SHP77 treated with DMSO at 0.1 percent for 48 hours (cell line): Measurements from ENCODE around the gene RNLS.
"Not testable (repeated sequence)": the region's sequence is repeated elsewhere in the genome, so short reads cannot be mapped to it uniquely, and the experiment has no call there.

Experiments used
- DNase-seq: peaks from one replicate; lab custom pipeline; 2025; lab: John Stamatoyannopoulos, UW

The RNLS gene

DNA sequence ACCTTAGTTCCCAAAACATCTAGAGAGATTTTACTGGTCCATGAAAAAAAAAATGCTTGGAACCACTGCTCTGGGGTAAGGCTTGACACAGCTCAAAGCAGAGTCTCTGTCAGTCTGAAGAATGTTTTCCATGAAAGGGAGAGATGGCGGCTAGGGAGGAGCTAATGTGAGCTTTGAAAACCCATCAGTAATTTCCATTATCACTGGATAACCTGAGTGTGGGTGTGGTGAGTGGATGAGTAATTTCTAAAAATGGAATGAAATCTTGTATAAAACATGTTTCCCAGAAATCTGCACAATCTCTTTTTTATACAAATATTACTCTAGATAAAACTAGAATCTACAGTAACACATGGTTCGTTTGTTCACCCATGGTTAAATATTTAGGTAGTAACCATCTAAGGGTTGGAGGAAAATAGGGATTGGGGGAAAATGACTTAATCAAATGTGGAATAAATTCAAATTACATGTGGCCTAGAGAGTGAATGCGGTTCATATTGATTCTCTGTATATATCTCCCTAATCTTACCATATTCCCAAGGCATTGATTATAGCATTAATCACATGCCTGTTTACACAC, 289.4 kb downstream of the RNLS start:
- no peak for DNase-seq

- no peak for DNase-seq
These were observed 290.0 kb downstream of the RNLS start for GRCh38 chr10:88293073-88293472.

DNA sequence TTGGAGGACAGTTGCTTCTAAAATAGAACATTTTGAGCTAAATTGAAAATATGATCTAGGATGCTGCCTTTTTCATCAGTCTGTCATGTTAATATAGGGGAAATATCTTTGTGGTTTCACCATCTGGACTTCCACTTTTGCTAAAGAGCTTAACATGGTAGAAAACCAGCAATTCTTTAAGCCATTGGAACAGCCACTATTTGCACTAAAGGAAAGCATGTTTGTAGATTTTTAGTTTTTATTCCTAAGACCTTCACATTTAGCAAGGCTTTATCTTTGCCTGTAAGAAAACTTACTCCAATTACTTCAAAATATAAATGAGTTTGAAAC, 291.0 kb downstream of the RNLS start:
- DNase-seq: no peak

GRCh38 chr10:88291289-88292184, 291.6 kb downstream of the RNLS start:
- no peak for DNase-seq

DNA sequence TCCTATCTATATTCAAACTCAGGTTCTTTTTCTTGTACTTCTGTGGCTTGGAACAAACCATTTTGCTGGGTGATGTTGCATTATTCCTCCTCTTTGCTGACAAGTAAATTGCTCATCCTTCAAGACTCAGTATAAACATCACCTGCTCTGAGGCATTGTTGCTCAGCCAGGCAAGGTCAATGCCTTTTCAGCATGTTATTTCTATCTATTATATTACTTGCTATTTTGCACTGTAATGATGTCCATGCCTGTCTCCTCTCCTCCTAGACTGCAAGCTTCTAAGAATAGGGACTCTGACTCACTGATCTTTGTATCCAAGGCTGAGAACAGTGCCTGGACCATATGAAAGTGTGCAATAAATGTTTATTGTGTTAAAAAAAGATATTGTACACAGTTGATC, 293.8 kb downstream of the RNLS start:
- DNase-seq: no peak

DNA sequence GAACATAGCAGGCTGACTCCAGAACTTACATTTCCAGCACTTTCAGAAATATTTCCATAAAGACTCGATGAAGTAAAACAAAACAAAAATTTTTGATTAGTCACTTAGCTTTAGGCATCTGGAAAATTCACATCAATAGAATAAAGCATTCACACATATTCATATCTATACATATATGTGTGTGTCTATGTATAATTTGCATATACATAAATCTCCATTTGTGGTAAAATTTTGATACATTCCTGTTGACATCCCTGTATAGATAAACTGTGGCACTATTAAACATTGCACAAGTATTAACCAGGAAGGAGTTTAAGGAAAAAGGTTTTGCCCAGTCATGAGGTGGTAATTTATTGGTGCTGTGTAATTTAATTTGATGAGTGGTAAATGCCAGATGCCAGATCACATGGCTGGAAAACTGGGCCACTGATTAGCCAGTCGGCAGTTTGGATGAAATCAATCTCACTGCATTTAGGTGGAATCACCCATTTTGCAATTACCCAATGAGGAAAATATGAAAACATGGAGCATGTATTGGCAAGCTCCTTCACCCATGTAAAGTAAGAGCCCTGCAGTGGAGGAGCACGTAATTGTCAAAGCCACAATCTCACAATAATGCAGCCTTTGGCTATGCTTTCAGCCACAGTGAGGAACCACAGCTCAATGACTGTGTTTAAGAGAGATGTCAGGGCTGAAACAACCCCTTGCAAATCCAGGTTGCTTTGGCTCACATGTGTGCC, 294.6 kb downstream of the RNLS start:
- DNase-seq: no peak

GRCh38 chr10:88286030-88286429, 297.1 kb downstream of the RNLS start:
- DNase-seq: no peak

GRCh38 chr10:88281592-88282347, 301.3 kb downstream of the RNLS start:
- DNase-seq: no peak

- no peak for DNase-seq
These were observed 302.6 kb downstream of the RNLS start for GRCh38 chr10:88280518-88280917.

DNA sequence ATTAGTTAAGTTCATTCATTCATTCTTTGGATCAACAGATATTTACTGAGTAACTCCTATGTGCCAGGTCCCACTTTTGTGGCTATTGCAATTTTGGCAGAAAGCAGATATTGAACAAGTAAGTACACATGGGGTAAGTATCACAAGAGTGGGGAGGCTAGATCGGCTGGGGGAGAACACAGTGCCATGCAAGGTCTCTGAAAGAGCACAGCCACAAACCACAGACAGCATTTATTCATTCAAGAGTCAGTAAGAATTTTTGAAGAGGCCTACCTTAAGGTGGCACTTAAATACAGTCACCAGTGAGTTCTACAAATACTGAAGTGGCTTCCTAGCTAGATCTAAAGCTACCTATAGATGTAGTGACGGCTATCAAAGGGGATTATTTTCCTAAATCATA, 304.2 kb downstream of the RNLS start:
- DNase-seq: no peak

DNA sequence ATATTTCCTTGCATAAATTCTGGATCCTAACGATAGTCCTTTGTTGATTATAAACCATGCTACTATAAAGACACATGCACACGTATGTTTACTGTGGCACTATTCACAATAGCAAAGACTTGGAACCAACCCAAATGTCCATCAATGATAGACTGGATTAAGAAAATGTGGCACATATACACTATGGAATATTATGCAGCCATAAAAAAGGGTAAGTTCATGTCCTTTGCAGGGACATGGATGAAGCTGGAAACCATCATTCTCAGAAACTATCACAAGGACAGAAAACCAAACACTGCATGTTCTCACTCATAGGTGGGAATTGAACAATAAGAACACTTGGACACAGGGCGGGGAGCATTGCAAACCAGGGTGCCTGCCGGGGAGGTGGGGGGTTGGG, 306.2 kb downstream of the RNLS start:
- DNase-seq: not testable (repeated sequence)

GRCh38 chr10:88274286-88274685, 308.8 kb downstream of the RNLS start:
- DNase-seq: no peak

- DNase-seq: no peak
These were observed 309.6 kb downstream of the RNLS start for GRCh38 chr10:88273567-88273966.

DNA sequence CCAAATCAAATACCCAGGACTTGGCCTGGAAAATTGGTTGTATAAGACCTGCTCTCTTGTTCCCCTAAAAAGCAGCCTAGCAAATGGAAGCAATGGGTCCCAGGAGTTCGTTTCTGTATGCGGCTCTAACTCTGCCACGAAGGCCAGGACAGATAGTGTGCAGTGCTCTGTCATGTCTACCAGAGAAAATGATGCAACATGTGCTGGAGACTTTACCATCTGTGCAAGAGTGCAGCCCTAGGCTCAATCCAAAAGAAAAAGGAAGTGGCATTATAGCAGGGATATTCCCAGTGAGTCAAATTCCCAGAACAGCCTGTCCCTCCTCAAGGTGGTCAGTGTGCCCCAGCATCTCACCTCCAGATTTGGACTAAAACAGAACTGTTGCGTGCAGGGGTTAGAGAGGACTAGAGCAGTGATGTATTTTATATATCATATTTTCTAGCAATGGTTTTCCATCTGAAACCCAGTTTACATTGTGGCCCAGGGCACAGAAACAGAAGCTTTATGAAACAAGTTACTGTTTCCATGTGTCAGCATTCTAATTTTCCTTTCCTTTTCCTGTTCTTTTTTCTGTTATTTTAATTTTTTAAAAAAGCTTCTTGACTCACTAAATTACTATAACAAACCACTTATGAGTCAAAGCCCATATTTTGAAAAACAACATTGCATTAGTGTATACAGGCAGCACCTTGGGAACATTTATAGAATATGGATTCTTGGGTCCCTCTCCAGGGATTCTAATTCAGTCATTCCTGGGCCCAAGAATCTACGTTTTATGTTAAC, 311.2 kb downstream of the RNLS start:
- no peak for DNase-seq

- DNase-seq: no peak
These were observed 312.0 kb downstream of the RNLS start for GRCh38 chr10:88270871-88271713.

DNA sequence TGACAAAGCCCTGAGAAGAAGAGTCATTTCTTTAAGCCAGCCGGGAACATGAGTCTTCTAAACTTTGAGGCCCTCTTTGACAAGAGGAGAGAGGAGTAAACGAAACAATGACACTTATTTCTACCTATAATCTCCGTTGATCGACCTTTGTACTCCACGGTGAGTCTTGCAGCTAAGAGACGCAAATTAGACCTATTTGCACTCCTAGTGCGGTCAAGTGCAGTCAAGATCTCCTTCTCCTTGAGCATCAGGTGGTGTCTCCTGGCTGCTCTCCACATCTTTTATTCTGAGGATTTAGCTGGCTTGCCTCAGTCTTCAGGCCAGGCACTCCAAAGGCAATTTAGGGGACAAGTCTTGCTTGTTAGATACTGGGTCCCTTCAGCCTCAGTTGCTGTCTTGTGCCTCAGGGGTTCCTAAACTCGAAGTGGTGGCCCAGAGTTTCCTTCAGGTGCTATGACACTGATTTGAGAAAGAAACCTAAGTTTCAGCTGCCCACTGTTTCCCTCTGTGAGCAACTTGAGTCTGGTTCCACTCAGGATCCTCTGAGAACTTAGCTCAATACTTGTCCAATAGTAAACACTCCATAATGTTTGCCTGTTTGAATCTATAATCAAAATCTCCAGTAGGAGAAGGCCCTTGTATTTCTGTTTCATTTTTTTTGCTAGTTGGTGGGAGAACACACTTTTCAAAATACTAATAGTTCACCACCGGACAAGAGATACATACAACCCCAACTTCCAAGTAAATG, 312.9 kb downstream of the RNLS start:
- no peak for DNase-seq

- DNase-seq: no peak
These were observed 320.4 kb downstream of the RNLS start for GRCh38 chr10:88262591-88263234.

- DNase-seq: no peak
These were observed 322.0 kb downstream of the RNLS start for GRCh38 chr10:88261152-88261551.

GRCh38 chr10:88260329-88261051, 322.6 kb downstream of the RNLS start:
- DNase-seq: no peak
